Activated naive CD8-positive, alpha-beta T cell treated with anti-CD3 and anti-CD28 coated beads, Interleukin-2, amount 10 ng/mL, durations not matched to agents 7 days and 5 days (primary cell): Measurements from ENCODE around the gene RPS6KC1. TPM values are rescaled to one million over a fixed set of nuclear protein-coding genes. Genes with fewer than 3 reads are reported as not detected.
"Not testable (repeated sequence)": the region's sequence is repeated elsewhere in the genome, so short reads cannot be mapped to it uniquely, and the experiment has no call there.

Experiments
- ATAC-seq: fragments of 150-1000 bp; cut with Tn5 transposase; one replicate; pipeline ENCODE4 v1.10.0; 2021; ENCODE audit warnings: low read depth, moderate library complexity
- POLR2A ChIA-PET: fragments of 350-600 bp; sonication (Branson Sonifier 250); formaldehyde crosslinking; loops from one replicate; lab custom pipeline; 2021; ENCODE audit warnings: antibody characterized with exemption; lab: Charles Lee
- DNase-seq: peaks from one replicate; pipeline ENCODE4 v3.0.0; 2021
- H3K27ac Mint-ChIP-seq: one replicate; pipeline ENCODE4 v1.8.0; 2022; ENCODE audit warnings: mild to moderate bottlenecking, mixed read lengths
- H3K27me3 Mint-ChIP-seq: one replicate; pipeline ENCODE4 v1.8.0; 2022; ENCODE audit warnings: mild to moderate bottlenecking, moderate library complexity, mixed read lengths
- H3K36me3 Mint-ChIP-seq: one replicate; pipeline ENCODE4 v1.8.0; 2021; ENCODE audit warnings: mild to moderate bottlenecking, mixed read lengths
- H3K4me1 Mint-ChIP-seq: one replicate; pipeline ENCODE4 v1.8.0; 2021; ENCODE audit warnings: mixed read lengths
- H3K4me3 Mint-ChIP-seq: one replicate; pipeline ENCODE4 v1.8.0; 2022; ENCODE audit warnings: mild to moderate bottlenecking, moderate library complexity, mixed read lengths
- H3K9me3 Mint-ChIP-seq: one replicate; pipeline ENCODE4 v1.8.0; 2021; ENCODE audit warnings: mixed read lengths
- total RNA-seq, 2 experiments: library from RNA; stranded (reverse); gene quantifications; one replicate each; pipeline ENCODE4 v1.2.3, GENCODE V29; 2021

Gene RPS6KC1
- total RNA-seq, 2 experiments from 2014 or later: 13.4 to 13.8 TPM

DNA sequence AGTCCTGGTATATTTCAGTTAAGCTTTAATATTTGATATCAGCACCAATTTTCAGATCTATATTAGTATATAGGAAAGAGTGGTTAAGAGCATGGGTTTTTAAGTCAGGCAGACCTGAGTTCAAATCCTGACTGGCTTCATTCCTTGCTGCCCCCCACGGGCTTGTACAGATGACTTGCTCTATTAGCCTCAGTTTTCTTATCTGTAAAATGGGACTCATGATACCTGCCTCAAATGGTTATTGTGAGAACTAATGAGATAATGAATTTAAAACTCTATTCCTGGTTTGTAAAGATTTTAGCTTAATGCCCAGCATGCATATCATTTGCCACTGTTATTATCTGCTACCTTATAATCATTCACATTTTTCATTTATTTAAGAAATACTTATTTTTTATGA is 264.5 kb downstream of the RPS6KC1 start:
- peaks cover 1% of the 10 kb centered on the region for H3K9me3 Mint-ChIP-seq
- no peak overlapping the region for H3K27ac Mint-ChIP-seq
- ATAC-seq (no peak), DNase-seq (no peak)
- H3K27me3 Mint-ChIP-seq: no peaks in the 10 kb centered on the region
- H3K4me3 Mint-ChIP-seq: no peak overlapping the region
- no peaks in the 10 kb centered on the region for H3K4me1 Mint-ChIP-seq
- POLR2A ChIA-PET: no interaction called here
- H3K36me3 Mint-ChIP-seq: no peaks in the 10 kb centered on the region

DNA sequence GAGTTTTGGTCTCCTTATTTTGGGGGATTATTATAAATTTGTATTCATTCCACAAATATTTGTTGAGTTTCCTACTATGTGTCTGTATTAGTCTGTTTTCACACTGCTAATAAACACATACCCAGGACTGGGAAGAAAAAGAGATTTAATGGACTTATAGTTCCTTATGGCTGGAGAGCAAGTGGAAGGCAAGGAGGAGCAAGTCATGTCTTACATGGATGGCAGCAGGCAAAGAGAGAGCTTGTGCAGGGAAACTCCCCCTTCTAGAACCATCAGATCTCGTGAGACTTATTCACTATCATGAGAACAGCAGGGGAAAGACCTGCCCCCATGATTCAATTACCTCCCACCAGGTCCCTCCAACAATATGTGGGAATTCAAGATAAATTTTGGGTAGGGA is 267.4 kb downstream of the RPS6KC1 start:
- H3K27ac Mint-ChIP-seq, DNase-seq, H3K27me3 Mint-ChIP-seq, POLR2A ChIA-PET, H3K9me3 Mint-ChIP-seq, ATAC-seq, H3K4me3 Mint-ChIP-seq, H3K36me3 Mint-ChIP-seq, H3K4me1 Mint-ChIP-seq: not testable (repeated sequence)

DNA sequence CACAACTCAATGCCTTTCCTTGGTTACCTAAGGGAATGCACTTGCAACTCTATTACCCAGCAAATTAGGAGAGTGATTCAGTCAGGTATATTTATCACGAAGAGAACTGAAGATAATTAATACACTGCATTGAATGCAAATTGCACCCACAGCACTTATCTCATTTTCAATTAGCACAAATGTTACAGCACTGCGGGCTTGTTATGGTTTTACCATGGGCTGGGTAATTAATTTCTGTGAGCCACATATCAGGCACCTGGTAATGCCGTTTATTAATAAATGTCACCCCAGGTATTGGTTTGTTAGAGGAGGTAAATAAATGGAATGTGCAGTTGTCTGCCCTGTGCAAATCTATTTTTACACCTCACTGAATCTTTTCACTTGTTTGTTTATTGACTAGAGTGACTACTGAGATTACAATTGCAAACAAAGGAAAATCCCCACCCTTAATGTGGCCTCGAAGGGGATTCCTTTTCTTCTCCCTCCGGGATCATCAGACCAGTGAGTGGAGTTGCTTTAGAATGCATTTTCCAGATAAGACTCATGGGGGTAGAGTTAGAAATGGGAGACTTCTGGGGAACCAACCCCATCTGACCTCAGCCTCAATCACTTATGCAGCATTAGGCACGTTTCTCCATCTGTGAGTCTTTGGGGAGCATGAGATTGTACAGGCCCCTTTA is 269.3 kb downstream of the RPS6KC1 start:
- Mint-ChIP-seq H3K9me3 (peaks cover 3% of the 10 kb centered on the region), H3K27me3 (peaks cover 1% of the 10 kb centered on the region), H3K27ac (no peak overlapping the region), H3K36me3 (no peaks in the 10 kb centered on the region), H3K4me3 (no peak overlapping the region), H3K4me1 (no peaks in the 10 kb centered on the region)
- no peak for DNase-seq
- POLR2A ChIA-PET: no interaction called here
- no peak for ATAC-seq

Other genes starting within 250 kb of the RPS6KC1 start
- not detected for gene SPATA45, start 203.6 kb upstream of the RPS6KC1 start, total RNA-seq
- 10 to 100 TPM; 10.6 to 12.9 TPM for gene FLVCR1, start 193.0 kb upstream of the RPS6KC1 start, total RNA-seq
- under 1 TPM in 1 of 2 experiments, not detected in 1; 0.08 TPM for gene VASH2, start 100.7 kb upstream of the RPS6KC1 start, total RNA-seq
- gene ANGEL2, start 35.4 kb upstream of the RPS6KC1 start, total RNA-seq: 10 to 100 TPM; 59.9 to 63.8 TPM